T47D (cell line): ENCODE measurements around the gene DCPS.
"Not testable (repeated sequence)": the region's sequence is repeated elsewhere in the genome, so short reads cannot be mapped to it uniquely, and the experiment has no call there.

ENCODE experiments used
- DNase-seq, 2 experiments: peaks; one replicate each; pipeline versions ENCODE4 v3.0.0 to v3.0.0-alpha.2; 2011 to 2012; ENCODE audit warnings: low read depth in 1 of 2, low spot score in 1 of 2
- JUND ChIP-seq: IDR thresholded peaks from 2 replicates; pipeline ENCODE4 v1.6.1; 2012; ENCODE audit warnings: low read depth
- in situ Hi-C: cut with HindIII; loops from 2 replicates; pipeline ENCODE4 v1.10.0; 2016; ENCODE audit warnings: low sequenced_read_pairs, low pct_unique_long_range_greater_than_20kb

DCPS gene

DNA sequence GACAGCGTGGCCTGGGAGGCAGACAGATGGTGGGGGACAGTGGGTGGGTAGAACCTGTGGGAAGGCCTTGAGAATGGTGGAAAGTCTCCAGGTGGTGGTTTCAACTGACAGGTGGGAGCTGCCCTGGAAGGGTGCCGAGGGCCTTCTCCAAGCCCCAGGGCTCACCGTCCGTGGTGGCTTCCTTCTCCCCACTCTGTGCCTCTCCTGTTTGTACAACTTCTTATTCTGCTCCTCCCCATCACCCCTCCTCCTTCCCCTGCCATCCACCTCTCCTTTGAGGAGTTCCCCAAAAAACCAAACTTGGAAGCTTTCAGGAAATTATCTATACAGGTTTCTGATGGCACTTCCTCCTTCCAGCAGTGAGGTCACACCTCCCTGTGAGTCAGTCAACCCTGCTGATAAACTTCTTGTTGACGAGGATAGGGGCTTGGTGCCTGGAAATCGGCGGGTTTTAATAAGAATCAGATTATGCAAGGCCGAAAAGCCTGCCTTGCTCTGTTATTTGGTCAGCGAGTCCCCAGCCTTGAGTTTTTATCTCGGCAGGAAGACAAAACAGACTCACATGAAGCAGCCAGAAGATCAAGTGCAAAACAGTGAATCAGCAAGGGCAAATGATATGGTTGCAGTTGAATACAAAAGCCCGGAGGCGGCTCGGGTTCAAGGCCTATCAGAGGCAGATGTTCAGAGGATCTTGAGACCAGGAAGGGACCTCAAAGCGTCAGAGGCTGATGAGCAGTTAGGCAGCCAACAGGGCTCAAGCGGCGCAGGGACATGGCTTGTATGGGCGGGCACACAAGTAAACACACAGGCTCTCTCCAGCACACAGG lies 42.1 kb downstream of the DCPS start:
- in situ Hi-C loops, result no loop called here
- no peak for TF ChIP-seq JUND
- no peak for DNase-seq

GRCh38 chr11:126346586-126346940 lies 42.7 kb downstream of the DCPS start:
- no peak for DNase-seq
- TF ChIP-seq JUND, result no peak
- in situ Hi-C loops, result no loop called here

DNA sequence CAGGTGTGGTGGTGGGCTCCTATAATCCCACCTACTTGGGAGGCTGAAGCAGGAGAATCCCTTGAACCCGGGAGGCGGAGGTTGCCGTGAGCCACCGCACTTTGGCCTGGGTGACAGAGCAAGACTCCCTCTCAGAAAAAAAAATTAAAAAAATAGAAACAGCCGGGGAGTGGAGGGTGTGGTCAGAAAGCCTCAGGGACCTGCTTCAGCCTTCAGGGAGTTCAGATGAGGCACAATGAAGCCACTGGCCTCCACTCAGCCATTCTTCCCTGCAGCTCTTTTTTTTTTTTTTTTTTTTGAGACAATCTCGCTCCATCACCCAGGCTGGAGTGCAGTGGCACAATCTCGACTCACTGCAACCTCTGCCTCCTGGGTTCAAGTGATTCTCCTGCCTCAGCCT lies 43.1 kb downstream of the DCPS start:
- DNase-seq, in situ Hi-C loops: not testable (repeated sequence)

GRCh38 chr11:126347751-126348668 lies 44.1 kb downstream of the DCPS start:
- no peak for DNase-seq
- no peak for TF ChIP-seq JUND
- in situ Hi-C loops, result no loop called here

DNA sequence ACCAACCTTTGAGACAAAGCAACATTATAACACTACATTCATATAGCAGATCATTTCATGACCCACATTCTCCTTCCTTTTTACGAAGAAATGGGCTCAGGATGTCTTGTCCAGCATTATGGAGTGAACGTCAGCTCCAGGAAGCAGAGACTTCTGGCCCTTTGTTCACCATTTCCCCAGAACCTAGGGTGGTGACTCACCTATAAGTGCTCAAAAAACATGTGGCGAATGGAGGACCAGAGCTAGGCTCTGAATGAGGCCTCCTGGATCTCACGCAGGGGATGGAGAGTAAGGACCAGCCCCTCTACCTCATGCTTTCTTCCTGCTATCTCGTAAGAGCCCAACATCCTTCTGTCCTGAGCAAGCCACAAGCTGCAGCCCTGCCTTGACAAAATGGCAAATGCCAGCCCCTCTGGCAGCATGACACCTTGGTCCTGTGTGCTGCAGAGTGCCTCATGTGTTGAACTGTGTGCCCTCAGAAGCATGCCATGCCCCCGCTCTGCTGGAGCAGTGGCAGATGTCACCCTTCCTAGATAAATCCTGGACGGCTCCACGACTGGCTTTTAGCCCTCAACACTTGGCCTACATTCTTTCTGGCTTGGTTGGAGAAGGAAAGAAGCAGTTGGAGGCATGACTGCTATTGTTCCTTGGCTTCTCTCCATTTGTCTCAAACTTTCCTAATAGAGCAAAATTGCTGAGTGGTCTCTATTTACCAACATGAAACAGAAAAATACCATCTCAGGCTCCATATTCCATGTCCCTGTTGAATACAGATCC lies 45.1 kb downstream of the DCPS start:
- TF ChIP-seq JUND, result no peak
- DNase-seq, result no peak
- in situ Hi-C loops, result no loop called here

DNA sequence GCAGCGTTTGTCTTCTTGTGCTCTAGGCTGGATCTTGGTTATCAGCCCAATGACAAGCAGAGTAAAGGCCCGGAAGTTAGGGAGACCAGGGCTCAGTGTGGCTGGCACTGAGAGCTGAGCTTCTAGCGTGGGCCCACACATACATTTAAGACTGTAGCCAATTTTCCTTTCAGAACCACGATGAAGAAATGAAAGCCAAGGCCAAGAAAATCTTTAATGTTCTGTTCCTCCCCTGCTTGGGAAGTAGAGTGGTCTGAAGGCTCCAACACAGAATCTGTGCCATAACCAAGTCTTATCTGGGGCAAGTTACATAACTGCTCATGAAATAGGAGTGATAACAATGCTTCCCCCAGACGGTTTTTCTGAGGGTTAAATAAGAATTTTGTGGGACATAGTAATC lies 47.0 kb downstream of the DCPS start:
- in situ Hi-C loops, result no loop called here
- TF ChIP-seq JUND, result no peak
- no peak for DNase-seq

GRCh38 chr11:126352163-126352562 lies 48.3 kb downstream of the DCPS start:
- TF ChIP-seq JUND, result no peak
- in situ Hi-C loops, result no loop called here
- DNase-seq, result no peak

DNA sequence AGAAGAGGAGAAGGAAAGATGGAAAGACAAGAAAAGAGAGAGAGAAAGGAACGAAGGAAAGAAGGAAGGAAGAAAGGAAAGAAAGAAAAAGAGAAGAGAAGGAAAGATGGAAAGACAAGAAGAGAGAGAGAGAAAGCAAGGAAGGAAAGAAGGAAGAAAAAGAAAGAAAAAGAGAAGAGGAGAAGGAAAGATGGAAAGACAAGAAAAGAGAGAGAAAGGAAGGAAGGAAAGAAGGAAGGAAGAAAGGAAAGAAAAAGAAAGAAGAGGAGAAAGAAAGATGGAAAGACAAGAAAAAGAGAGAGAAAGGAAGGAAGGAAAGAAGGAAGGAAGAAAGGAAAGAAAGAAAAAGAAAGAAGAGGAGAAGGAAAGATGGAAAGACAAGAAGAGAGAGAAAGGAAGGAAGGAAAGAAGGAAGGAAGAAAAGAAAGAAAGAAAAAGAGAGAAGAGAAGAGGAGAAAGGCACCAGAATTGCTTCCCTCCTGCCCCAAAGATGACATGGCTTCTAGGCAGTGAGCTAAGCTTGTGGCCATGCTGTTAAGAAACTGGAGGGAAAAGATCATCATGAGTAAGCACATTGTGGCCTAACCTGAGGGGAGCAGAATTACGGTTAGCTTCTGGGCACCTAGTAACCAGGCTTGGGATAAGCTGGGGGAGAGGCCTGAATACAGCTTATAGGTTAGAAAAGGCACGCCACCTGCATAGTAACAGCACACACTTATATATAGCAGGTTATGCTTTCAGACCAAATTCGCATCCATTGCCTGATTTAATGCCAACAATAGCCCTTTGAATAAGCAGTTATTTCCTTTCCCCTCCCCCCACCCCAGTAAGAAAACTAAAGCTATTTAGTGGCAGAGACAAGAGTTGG lies 49.3 kb downstream of the DCPS start:
- no peak for TF ChIP-seq JUND
- in situ Hi-C loops, result no loop called here
- DNase-seq, result peak in 1 of 2 experiments; percentile 54

DNA sequence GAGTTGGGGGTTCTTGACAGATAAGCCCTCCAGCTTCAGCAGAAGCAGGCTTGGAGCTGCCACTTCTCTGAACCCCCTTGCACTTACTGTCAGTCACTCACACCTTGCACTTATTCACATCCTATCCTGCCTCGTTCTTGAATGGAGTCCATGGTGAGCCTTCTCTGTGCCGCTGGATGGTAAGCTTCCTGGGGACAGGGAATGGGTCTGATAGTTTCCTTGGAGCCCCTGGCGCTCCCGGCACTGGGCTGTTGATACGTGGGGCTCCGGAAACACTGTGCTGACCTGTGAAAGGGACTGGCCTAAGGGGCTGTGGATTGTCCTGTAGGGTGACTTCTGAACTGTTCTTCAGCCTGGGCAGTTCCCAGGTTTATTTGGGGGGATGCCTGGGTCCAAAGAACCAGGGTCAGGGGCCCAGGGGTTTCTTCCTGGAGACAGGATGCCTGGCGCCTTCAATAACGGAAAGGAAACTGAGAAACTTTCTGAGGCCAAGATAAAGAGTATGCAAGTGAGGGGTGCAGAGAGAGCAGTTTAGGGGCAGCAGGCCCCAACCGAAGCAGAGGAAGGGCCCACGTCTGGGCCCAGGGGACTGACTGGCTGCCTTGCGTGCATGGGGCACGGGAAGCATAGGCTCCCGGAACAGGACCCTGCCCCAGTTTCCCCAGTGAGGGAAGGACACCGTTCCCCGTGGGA lies 50.9 kb downstream of the DCPS start:
- in situ Hi-C loops, result no loop called here
- no peak for TF ChIP-seq JUND

DNA sequence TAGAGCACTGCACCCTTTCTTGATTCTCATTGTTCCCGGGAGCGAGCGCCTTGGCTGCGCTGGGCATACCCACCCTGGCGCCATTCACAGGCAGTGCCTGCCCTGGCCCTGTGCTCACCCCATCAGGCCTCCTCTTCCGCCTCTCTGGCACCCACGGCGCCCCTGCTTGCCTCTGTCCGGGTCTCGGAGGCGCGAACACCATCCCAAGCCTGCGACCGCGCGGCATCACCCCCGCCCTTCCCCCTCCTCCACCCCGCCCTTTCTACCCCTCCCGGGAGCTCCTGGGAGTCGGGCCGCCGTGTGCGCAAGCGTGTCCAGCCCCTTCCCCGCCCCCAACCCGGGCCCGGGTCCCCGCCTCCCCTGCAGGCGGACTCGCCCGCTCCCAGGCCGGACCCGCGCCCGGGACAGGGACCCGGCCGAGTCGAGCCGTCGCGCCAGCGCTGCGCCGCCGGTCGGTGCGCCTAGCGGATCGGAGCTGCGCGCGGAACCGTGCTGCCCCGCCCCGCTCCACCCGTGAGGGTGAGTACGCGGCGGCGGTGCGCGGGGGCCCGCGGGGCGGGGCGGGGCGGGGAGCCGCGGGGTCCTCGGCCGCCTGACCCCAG lies 51.6 kb downstream of the DCPS start, which contains the start of gene ST3GAL4:
Gene ST3GAL4, plus strand, starts transcription at position 363 of the 602 bp plus-strand sequence. CDS start 50,470 bp downstream, outside the sequence.
- in situ Hi-C loops, result no loop called here
- no peak for TF ChIP-seq JUND
- DNase-seq, result peak; percentile 88 to 97

More for the DNA sequence above, 50.9 kb downstream of the DCPS start:
- no peak for DNase-seq
